IPS DF 19.7 (cell line): Measurements from ENCODE around the gene MTOR.

Experiments
- DNase-seq: peaks from one replicate; pipeline ENCODE4 v3.0.0-alpha.2; 2013; ENCODE audit warnings: low read depth, low spot score

The MTOR gene

GRCh38 chr1:11151114-11151513, 111.2 kb downstream of the MTOR start:
- DNase-seq = no peak

DNA sequence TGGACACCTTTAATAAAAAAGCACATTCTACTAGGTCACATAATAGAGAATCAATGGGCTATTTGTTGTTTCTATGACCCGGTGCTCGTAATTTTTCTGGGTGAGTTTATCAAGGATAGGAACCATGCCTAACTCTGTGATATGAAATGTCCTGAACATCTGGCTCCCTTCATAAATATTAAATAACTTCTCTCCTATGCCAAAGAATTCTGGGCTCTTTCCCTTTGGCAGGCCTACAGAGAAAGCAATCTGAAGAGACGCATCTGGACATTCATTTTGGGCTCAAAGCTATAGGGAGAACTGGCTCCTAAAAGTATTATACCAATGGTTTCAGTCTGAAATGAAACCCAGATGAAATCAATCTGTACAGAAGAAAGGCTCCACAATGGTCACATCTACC, 112.0 kb downstream of the MTOR start:
- DNase-seq = no peak

DNA sequence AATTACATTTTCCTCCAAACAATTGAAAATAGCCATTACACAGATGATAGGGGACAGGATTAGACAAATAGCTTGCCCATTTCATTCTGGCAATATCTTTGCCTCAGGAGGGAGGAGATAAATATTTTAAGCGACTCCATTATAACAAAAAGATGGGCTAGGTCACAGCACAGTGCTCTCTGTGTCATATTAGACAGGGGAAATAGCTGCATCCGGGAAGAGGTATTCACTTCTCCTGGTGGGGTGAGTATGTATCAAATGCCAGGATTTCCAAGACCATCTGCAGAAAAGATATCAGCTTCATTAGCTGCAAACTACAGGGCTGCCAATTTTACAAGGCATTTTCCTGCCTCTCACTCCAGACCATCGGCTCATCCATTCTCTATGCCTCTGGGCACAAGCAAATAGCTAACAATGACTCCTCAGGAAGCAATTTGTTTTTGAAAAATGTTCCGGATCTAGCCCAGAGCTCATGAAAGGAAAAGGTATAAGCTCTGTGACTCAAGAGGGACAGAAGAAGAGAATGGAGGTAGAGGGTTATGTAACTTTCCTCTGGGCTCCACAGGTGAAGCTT, 115.1 kb downstream of the MTOR start:
- DNase-seq = no peak

DNA sequence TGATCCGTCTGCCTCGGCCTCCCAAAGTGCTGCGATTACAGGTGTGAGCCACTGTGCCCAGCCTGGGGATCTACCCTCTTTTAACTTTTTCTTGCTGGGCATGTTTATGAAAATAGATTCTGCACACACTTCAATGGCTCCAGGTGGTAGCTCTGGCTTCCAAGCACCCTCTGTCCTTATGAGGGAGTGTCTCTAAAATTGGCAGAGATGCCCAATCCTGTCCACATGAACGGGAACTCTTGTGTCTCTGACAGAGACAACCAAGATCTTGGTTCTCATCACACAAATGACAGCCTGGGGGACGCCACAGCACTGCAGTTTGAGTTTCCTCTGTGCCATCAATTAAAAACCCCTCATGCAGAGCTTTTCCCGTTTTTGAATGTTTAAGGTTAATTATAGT, 116.6 kb downstream of the MTOR start:
- no peak for DNase-seq

- no peak for DNase-seq
Observed at GRCh38 chr1:11144570-11145256, 117.6 kb downstream of the MTOR start.

- DNase-seq = no peak
Observed at GRCh38 chr1:11143907-11144306, 118.4 kb downstream of the MTOR start.

- DNase-seq = no peak
Observed at GRCh38 chr1:11143401-11143800, 119.0 kb downstream of the MTOR start.

DNA sequence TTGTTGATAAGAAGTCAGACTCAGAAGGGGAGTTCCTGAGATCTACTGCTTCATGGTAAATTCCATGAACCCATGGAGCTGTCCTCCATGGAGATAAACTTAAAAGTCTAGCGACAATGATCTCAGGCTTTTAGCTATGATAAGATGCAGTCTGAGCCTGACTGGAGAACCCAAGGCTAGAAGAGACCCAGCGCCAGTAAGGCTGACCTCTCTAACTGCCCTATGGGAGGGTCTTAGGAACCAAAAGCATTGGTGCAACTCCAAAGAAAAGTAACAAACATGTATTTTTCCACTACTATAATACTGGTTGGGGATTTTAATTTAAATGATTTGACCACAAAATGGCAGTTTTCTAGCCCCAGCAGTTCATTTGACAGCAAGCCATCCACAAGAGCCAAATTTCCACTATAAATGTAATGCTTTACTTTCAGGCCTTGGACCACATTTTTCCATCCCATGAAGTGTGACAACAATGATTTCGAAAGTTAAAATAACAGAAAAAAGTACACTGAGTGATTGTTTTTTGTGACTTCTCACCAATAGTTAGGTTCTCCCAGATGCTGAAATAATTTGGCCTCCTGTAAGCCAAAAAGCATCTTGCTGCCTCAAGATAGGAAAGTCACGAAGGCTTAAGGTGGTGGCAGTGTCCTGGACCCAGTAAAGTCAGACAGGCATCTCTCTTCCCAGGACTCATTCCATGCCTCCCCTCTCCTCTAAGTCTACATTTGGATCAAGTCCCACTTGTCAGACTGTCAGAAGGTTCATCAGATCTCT, 119.5 kb downstream of the MTOR start:
- no peak for DNase-seq

- no peak for DNase-seq
Observed at GRCh38 chr1:11138952-11139351, 123.4 kb downstream of the MTOR start.

DNA sequence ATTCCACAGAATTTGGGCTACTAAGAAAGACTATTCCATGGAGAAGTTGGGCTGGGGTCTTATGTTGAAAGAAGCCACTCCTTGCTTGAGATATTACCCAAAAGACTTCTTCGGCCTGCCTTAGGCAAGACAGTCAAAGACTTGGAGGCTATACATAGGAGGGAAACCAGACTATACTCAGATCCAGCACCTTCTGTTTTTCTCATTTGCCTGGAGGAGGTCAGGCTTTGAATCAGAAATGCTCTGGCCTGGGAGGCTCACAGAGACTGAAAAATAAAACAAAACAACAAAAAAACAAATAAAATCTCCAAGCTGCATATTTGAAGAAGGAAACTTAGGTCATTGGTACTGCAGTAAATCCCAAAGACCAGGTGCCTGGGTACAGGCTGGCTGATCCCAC, 124.3 kb downstream of the MTOR start:
- DNase-seq = no peak

GRCh38 chr1:11134898-11135266, 127.5 kb downstream of the MTOR start:
- DNase-seq = no peak

GRCh38 chr1:11134251-11134897, 128.0 kb downstream of the MTOR start:
- DNase-seq = no peak

GRCh38 chr1:11132563-11133293, 129.6 kb downstream of the MTOR start:
- DNase-seq = no peak

DNA sequence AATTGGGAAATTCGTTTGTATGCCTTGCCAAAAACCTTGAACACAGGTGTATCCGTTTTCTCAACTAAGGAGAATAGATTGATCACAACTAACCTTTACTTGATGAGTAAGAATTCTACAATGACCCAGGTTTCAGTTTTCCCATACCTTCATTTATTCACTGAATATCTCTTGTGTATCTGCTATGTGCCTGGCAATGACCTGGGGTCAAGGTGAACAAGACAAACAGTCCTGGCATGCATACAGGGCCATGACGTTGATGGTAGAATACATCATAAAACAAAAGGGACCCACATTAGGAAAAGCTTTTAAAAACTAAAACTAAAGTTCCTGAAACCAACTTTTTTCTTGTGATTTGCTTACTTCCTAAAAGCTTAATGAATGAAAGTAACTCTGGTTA, 130.5 kb downstream of the MTOR start:
- no peak for DNase-seq

DNA sequence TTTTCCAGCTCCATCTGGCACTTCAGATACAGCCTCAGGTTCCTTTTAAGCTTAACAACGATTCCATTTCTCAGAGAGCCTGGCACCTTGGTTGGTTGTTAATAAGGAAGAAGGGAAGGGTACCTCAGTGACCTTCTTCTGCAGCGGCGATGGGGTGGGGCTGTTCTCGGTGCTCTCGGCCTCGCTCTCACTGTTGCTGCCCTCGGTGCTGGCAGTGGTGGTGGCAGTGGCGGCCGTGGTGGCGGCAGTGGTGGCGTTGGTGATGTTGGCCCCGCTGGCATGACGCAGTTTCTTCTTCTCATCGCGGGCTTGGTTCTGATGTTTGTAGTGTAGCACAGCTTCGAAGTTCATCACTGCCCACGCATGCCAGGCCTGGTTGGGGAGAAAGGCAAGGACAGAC, 131.9 kb downstream of the MTOR start:
- DNase-seq = no peak

DNA sequence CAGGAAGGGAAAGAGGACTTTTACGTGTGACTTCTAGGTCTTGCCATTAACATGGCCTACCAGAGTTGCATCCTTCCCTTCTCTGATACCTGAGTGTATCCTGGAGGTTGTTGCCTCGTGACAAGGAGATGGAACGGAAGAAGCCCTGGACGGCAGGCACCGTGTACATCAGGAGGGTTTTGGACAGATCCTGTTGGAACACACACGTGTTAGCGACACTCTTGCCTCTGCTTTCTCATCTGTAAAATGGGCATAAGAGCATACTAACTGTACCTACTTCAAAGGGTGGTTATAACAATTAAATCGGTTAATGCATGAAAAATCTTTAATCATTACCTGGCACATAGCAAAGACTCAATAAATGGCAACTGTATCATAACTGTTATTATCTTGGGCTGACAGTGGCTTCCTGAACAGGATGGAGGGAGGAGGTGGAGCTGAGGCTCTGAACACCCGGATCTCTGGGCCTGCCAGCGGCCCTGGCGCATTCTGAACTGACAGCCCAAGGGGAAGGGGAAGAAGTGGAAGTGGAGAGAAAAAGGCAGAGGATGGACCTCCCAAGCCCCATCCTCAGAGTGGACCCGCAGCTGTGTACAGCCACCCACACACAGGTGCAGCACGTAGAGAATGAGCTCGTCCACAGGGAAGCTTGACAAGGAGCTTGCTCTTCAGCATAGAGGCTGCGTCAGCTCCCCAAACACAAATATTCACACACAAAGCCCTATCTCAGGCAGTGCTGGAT, 132.5 kb downstream of the MTOR start:
- no peak for DNase-seq

DNA sequence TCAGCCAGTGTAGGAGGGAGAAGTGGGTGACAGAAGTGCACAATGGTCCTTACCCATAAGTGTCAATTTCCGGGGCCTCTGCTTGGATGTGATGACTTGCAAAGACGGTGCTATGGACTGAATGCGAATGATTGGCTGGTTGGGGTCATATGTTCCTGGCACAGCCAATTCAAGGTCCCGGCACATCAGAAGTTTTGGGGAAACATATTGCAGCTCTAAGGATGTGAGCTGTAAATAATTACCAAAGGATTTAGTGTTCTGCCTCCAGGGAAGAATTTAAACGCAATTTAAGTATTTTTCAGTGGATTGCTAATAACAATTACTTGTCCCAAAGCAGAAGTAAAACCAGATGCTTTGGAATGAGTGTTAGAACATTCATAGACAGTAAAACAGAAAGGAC, 135.8 kb downstream of the MTOR start:
- DNase-seq = no peak

GRCh38 chr1:11125931-11126330, 136.4 kb downstream of the MTOR start:
- DNase-seq = no peak

DNA sequence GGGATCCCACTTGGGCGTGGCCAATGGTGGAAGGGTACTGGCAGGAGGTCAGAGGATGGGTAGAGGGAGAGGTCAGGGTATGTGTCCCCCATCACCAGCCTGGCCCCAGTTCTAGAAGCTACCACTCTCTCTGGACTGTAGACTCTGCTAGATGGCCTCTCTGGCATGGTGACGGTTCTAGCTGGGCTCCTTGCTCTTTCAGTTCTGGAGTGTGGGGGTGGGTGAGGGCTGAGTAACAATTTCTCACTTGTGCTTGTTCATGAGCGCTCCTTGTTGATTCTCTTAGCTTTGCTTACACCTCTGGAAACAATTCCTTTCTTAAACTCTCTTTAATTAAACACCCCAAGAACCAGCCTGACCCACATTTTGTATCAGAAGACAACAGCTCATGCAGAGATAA, 137.4 kb downstream of the MTOR start:
- no peak for DNase-seq

DNA sequence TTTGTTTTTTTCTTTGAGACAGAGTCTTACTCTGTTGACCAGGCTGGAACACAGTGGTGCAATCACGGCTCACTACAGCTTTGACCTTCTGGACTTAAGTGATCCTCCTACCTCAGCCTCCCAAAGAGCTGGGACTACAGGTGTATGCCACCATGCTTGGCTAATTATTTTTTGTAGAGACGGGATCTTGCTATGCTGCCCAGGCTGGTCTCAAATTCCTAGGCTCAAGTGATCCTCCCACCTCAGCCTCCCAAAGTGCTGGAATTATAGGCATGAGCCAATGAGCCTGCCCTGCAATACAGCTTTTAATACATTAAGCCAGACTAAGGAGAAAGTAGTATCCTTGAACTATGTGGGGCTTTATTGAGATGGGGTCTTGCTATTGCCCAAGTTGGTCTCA, 146.0 kb downstream of the MTOR start:
- DNase-seq = no peak

GRCh38 chr1:11114966-11115365, 147.4 kb downstream of the MTOR start:
- DNase-seq = no peak
